Neural cell (in vitro differentiated cells): Measurements from ENCODE around the gene HSPB3. TPM values are rescaled to one million over a fixed set of nuclear protein-coding genes. Genes with fewer than 3 reads are reported as not detected.

Experiments
- H2AFZ ChIP-seq: fragments of 200-600, 300-800 bp; sonication (generic), shearing (Covaris generic); 2 replicates; pipeline ENCODE4 v1.6.0; 2014; ENCODE audit warnings: low read depth, mild to moderate bottlenecking, antibody characterized with exemption, low read length, moderate library complexity
- H3F3A ChIP-seq: fragments of 200-600 bp; shearing (Covaris generic); 2 replicates; pipeline ENCODE4 v1.6.1; 2016; ENCODE audit warnings: mild to moderate bottlenecking, moderate library complexity, mixed read lengths, antibody characterized with exemption, low read length; ENCODE audit not compliant: insufficient read depth, poor library complexity, severe bottlenecking
- H3K27ac ChIP-seq: fragments of 200-600, 300-800 bp; sonication (generic), shearing (Covaris generic); 2 replicates; pipeline ENCODE4 v1.5.1; 2014; ENCODE audit warnings: mild to moderate bottlenecking, low read length, moderate library complexity
- H3K27me3 ChIP-seq: fragments of 300-800, 200-600 bp; sonication (generic), shearing (Covaris generic); 2 replicates; pipeline ENCODE4 v1.6.0; 2014; ENCODE audit warnings: mild to moderate bottlenecking, low read depth, low read length, moderate library complexity; ENCODE audit not compliant: insufficient read depth
- H3K36me3 ChIP-seq: fragments of 300-800, 200-600 bp; sonication (generic), shearing (Covaris generic); 2 replicates; pipeline ENCODE4 v1.5.1; 2014; ENCODE audit warnings: mild to moderate bottlenecking, antibody characterized with exemption, low read length, moderate library complexity; ENCODE audit not compliant: insufficient read depth
- H3K4me2 ChIP-seq: fragments of 300-800, 200-600 bp; sonication (generic), shearing (Covaris generic); 2 replicates; pipeline ENCODE4 v1.6.0; 2014; ENCODE audit warnings: mild to moderate bottlenecking, low read length
- H3K4me3 ChIP-seq: fragments of 300-800, 200-600 bp; sonication (generic), shearing (Covaris generic); 2 replicates; pipeline ENCODE4 v1.5.1; 2014; ENCODE audit warnings: mild to moderate bottlenecking, low read length, moderate library complexity
- H3K79me2 ChIP-seq: fragments of 200-600 bp; shearing (Covaris generic); replicated peaks from 2 replicates; pipeline ENCODE4 v1.6.0; 2014; ENCODE audit warnings: mild to moderate bottlenecking, low read length, moderate library complexity; ENCODE audit not compliant: insufficient read depth
- H3K9ac ChIP-seq: fragments of 300-800, 200-600 bp; sonication (generic), shearing (Covaris generic); 2 replicates; pipeline ENCODE4 v1.6.1; 2016; ENCODE audit warnings: mild to moderate bottlenecking, low read length, mixed read lengths
- H3K9me2 ChIP-seq: fragments of 200-600 bp; shearing (Covaris generic); 2 replicates; pipeline ENCODE4 v1.6.1; 2016; ENCODE audit warnings: mild to moderate bottlenecking, low read length, mixed read lengths; ENCODE audit not compliant: insufficient read depth
- H3K9me3 ChIP-seq: fragments of 200-600, 300-800 bp; sonication (generic), shearing (Covaris generic); 2 replicates; pipeline ENCODE4 v1.6.1; 2016; ENCODE audit warnings: mild to moderate bottlenecking, mixed run types, low read length, moderate library complexity, mixed read lengths
- H4K20me1 ChIP-seq: fragments of 200-600 bp; shearing (Covaris generic); 2 replicates; pipeline ENCODE4 v1.6.1; 2016; ENCODE audit warnings: mild to moderate bottlenecking, mixed run types; ENCODE audit not compliant: insufficient read depth
- CTCF ChIP-seq: fragments of 450-650 bp; IDR thresholded peaks from 2 replicates; pipeline ENCODE4 v1.5.1; 2014; ENCODE audit warnings: antibody characterized with exemption, mild to moderate bottlenecking, moderate library complexity; ENCODE audit not compliant: poor library complexity, severe bottlenecking
- EP300 ChIP-seq: fragments of 450-650 bp; conservative IDR thresholded peaks from 2 replicates; pipeline ENCODE4 v1.6.1; 2014; ENCODE audit warnings: antibody characterized with exemption, mild to moderate bottlenecking, moderate library complexity; ENCODE audit not compliant: poor library complexity, severe bottlenecking
- EZH2 ChIP-seq: fragments of 200-600, 300-800 bp; shearing (Covaris generic), sonication (generic); IDR thresholded peaks from 2 replicates; pipeline ENCODE4 v1.6.1; 2014; ENCODE audit warnings: antibody characterized with exemption, low read length, borderline replicate concordance, mild to moderate bottlenecking; ENCODE audit not compliant: insufficient read depth, poor library complexity, severe bottlenecking
- MXI1 ChIP-seq: fragments of 450-650 bp; conservative IDR thresholded peaks from 2 replicates; pipeline ENCODE4 v1.6.1; 2014; ENCODE audit warnings: antibody characterized with exemption, mild to moderate bottlenecking; ENCODE audit not compliant: poor library complexity, severe bottlenecking
- POLR2AphosphoS5 ChIP-seq: IDR thresholded peaks from 2 replicates; pipeline ENCODE4 v1.6.1; 2012
- RAD21 ChIP-seq: fragments of 450-650 bp; conservative IDR thresholded peaks from 2 replicates; pipeline ENCODE4 v1.6.1; 2014; ENCODE audit warnings: antibody characterized with exemption, mild to moderate bottlenecking, moderate library complexity
- REST ChIP-seq: IDR thresholded peaks from 2 replicates; pipeline ENCODE4 v1.6.1; 2012; ENCODE audit warnings: borderline replicate concordance
- SMC3 ChIP-seq: fragments of 450-650 bp; conservative IDR thresholded peaks from 2 replicates; pipeline ENCODE4 v1.6.1; 2014; ENCODE audit warnings: antibody characterized with exemption, mild to moderate bottlenecking, moderate library complexity; ENCODE audit not compliant: poor library complexity
- TAF1 ChIP-seq: IDR thresholded peaks from 2 replicates; pipeline ENCODE4 v1.6.1; 2012; ENCODE audit warnings: low read depth
- polyA plus RNA-seq: library from polyadenylated mRNA; depleted of rRNA; stranded (reverse); fragments of >200 nt; gene quantifications from 2 replicates; pipeline ENCODE4 v1.2.3, GENCODE V29; 2014

The HSPB3 gene
- polyA plus RNA-seq, 1 donor from 2014 or later = not detected

GRCh38 chr5:54446379-54446732 lies 9.1 kb upstream of the HSPB3 start:
- Histone ChIP-seq H3K27ac (no peak overlapping the region), H3K4me3 (no peak overlapping the region), H3K79me2 (no peaks in the 10 kb centered on the region), H3K9ac (no peak overlapping the region), H3K9me2 (no peaks in the 10 kb centered on the region), H4K20me1 (no peaks in the 10 kb centered on the region), H3K4me2 (no peak overlapping the region), H3K36me3 (no peaks in the 10 kb centered on the region), H3F3A (no peaks in the 10 kb centered on the region), H3K9me3 (no peaks in the 10 kb centered on the region), H3K27me3 (no peaks in the 10 kb centered on the region), H2AFZ (no peak overlapping the region)
- TF ChIP-seq TAF1 (no peak), REST (no peak), POLR2AphosphoS5 (no peak), MXI1 (no peak), SMC3 (no peak), CTCF (no peak), EP300 (no peak), EZH2 (no peak), RAD21 (no peak)

GRCh38 chr5:54449923-54450322 lies 5.6 kb upstream of the HSPB3 start:
- no peak overlapping the region for H3K4me2 ChIP-seq
- H3K9me2 ChIP-seq = no peaks in the 10 kb centered on the region
- TF ChIP-seq CTCF (no peak), MXI1 (no peak), REST (no peak), TAF1 (no peak), SMC3 (no peak), RAD21 (no peak), POLR2AphosphoS5 (no peak), EZH2 (no peak), EP300 (no peak)
- no peak overlapping the region for H3K9ac ChIP-seq
- H3K79me2 ChIP-seq = no peaks in the 10 kb centered on the region
- H3K9me3 ChIP-seq = no peaks in the 10 kb centered on the region
- H3K27me3 ChIP-seq = no peaks in the 10 kb centered on the region
- no peak overlapping the region for H3K4me3 ChIP-seq
- no peak overlapping the region for H2AFZ ChIP-seq
- H3F3A ChIP-seq = no peaks in the 10 kb centered on the region
- H3K36me3 ChIP-seq = no peaks in the 10 kb centered on the region
- H3K27ac ChIP-seq = no peak overlapping the region
- H4K20me1 ChIP-seq = no peaks in the 10 kb centered on the region
